ENCODE results near the gene EIF3K. TPM values are rescaled to one million over a fixed set of nuclear protein-coding genes. Genes with fewer than 3 reads are reported as not detected.
A peak's percentile ranks its signal among the peaks of the same experiment; 100 is the strongest.

EIF3K gene
- total RNA-seq, 4 donors from 2014 or later, result 211 to 441 (median 246) TPM

DNA sequence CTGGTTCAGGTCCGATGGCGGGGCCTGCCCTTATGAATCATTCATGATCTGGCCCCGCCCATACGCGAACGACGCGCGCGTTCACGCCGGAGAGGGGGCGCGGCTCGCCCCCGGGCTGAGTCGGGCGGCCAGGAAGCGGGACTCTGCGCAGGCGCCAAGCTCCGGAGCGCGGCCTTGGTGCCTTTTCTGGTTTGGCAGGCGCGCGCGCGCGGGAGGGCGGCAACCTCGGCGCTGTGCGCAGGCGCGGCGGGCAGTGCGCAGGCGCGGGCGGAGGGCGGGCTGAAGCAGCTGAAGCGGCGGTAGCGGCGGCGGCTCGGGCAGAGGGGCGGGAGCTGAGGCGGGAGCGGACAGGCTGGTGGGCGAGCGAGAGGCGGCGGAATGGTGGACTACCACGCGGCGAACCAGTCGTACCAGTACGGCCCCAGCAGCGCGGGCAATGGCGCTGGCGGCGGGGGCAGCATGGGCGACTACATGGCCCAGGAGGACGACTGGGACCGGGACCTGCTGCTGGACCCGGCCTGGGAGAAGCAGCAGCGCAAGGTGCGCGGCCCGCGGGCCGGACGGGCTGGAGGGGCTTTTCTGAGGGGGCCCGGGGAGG, 28.5 kb downstream of the EIF3K start, which contains the start of gene ACTN4:
TSS of gene ACTN4 (plus strand) at position 282 of the 598 bp plus-strand sequence. CDS start at position 379, 97 bp downstream.
- no peaks in the 10 kb centered on the region for H3K36me3 ChIP-seq
- DNase-seq, result peak; percentile 98 to 100
- H3K4me1 ChIP-seq, result peaks cover 9% of the 10 kb centered on the region in 2 donors
- no peaks in the 10 kb centered on the region for H3K27me3 ChIP-seq
- H3K9me3 ChIP-seq, result no peaks in the 10 kb centered on the region
- H3K4me3 ChIP-seq, result peak within 1 kb of the TSS; percentile 97 to 99
- H3K27ac ChIP-seq, result peak within 1 kb of the TSS; percentile 98
- TF ChIP-seq POLR2A (IDR thresholded peaks at IDR 0.05), result peak; percentile 100
- TF ChIP-seq, protein P1, sequence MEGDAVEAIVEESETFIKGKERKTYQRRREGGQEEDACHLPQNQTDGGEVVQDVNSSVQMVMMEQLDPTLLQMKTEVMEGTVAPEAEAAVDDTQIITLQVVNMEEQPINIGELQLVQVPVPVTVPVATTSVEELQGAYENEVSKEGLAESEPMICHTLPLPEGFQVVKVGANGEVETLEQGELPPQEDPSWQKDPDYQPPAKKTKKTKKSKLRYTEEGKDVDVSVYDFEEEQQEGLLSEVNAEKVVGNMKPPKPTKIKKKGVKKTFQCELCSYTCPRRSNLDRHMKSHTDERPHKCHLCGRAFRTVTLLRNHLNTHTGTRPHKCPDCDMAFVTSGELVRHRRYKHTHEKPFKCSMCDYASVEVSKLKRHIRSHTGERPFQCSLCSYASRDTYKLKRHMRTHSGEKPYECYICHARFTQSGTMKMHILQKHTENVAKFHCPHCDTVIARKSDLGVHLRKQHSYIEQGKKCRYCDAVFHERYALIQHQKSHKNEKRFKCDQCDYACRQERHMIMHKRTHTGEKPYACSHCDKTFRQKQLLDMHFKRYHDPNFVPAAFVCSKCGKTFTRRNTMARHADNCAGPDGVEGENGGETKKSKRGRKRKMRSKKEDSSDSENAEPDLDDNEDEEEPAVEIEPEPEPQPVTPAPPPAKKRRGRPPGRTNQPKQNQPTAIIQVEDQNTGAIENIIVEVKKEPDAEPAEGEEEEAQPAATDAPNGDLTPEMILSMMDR (IDR thresholded peaks at IDR 0.05), result peak in 2 of 4 experiments; percentile 4 to 30
- intact Hi-C loops (cut with DNase I; ENCODE audit: low total_unique reads), result no loop called here

DNA sequence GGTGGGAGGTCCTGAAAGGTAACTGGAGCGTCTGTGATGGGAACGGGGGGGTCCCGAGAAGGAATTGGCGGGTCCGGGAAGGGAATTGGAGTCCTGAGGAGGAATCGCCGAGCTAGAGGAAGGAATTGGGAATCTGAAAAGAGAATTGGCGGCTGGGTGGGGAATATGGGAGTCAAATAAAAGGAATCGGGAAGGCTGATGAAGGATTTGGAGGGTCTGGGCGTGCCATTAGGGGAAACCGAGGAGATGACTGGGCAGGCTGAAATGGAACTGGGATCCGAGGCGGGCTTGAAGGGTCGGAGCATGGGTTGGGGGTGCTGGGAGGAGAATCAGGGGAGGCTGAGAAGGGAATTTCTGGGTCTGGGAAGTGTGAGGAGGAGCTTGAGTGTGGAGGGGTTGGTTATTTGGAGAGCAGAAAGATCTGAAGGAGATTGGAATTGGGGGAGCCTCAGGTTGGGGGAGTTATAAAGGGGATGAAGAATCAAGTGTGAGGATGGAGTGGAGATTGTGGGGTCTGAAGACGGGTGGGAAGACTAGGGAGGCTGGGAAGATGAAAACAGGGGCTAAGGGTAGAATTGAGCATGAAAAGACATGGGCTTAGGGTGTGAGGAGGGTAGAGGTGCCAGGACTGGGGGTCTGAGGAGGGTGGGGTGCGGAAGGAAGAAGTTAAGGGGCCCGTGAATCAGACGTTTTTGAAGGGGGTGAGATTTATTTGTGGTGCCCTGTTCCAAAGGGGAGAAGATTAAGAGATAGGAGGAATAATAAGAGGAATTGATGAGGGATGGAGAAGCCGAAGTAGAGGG, 29.2 kb downstream of the EIF3K start:
- intact Hi-C loops (cut with DNase I; ENCODE audit: low total_unique reads), result no loop called here
- H3K9me3 ChIP-seq, result no peaks in the 10 kb centered on the region
- no peak for TF ChIP-seq POLR2A (IDR thresholded peaks at IDR 0.05)
- TF ChIP-seq, protein P1 (IDR thresholded peaks at IDR 0.05), result no peak
- no peaks in the 10 kb centered on the region for H3K27me3 ChIP-seq
- H3K36me3 ChIP-seq, result no peaks in the 10 kb centered on the region
- H3K4me1 ChIP-seq, result peaks cover 11% of the 10 kb centered on the region in 2 donors
- H3K4me3 ChIP-seq, result peak overlapping the region; percentile 97 to 99
- no peak for DNase-seq
- peak overlapping the region; percentile 98 for H3K27ac ChIP-seq

DNA sequence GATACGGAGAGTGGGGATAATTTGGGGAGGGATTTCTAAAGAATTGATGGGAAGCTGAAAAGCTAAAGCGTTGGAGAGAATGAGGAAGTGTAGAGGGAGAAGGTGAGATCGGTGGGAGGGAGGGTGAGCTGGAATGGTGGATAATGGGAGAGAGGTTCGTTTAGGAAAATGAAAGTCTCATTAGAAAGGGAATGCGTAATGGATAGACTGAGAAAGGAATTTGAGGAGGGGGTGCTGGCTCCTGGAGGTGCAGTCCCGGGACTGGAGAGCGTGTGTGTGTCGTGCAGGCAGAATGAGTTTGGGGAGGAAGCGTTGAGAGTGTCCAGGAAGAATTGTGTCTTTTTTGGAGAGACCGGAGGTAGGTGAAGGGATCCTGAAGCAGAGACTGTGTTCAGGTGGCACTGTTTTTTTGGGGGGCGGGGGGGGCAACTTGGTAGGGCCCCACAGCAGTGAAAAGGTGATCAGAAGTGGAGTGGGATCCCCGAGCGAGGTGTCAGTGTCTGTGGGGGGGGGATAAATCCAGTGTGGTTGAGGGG, 29.8 kb downstream of the EIF3K start:
- peaks cover 11 to 13% of the 10 kb centered on the region in 2 donors for H3K4me1 ChIP-seq
- intact Hi-C loops (cut with DNase I; ENCODE audit: low total_unique reads), result no loop called here
- H3K36me3 ChIP-seq, result no peaks in the 10 kb centered on the region
- no peaks in the 10 kb centered on the region for H3K9me3 ChIP-seq
- H3K4me3 ChIP-seq, result peak overlapping the region; percentile 97 to 99
- H3K27ac ChIP-seq, result peak overlapping the region; percentile 98
- DNase-seq, result no peak
- no peaks in the 10 kb centered on the region for H3K27me3 ChIP-seq
- TF ChIP-seq, protein P1 (IDR thresholded peaks at IDR 0.05), result no peak
- TF ChIP-seq POLR2A (IDR thresholded peaks at IDR 0.05), result no peak

DNA sequence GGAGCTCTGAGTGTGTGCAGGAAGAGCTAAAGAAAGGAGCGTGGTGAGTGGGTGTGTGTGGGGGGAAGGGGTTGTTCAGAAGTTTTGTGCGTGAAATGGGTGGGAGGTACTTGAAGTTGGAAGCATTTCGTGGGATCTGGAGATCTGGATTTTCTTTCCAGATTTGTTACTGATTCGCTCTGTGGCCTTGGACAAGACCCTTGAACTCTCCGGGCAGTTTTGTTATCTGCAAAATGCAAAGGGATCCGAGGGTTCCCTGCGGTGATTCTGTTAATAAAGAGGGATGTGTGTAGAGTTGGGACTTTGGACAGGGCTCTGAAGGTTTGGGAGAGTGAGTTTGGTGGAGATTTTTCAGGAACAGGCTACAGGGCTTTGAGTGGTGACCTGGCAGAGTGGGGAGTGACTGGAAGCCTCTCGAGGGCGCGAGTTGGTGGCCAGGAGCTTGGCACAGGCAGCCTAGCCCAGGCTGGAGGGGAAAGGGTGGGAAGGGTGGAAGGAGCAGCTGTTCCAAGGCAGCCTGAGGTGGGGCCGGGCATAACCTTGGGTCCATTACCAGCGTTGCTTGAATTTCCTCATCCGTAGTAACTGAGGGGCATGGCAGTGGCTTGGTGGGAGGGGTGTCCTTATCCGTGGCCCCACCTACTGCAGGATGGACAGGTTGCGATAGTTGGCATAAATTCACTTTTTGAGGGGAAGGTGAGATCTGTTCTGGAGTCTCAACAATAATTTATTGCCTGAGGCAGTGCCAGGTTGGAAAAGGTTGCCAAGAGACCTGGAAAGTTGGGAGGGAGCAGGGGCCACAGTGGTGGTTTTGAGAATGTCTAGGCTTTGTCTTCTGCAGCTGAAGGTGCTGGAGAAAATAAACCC, 30.6 kb downstream of the EIF3K start:
- no peaks in the 10 kb centered on the region for H3K36me3 ChIP-seq
- DNase-seq, result peak; percentile 60 to 72
- TF ChIP-seq POLR2A (IDR thresholded peaks at IDR 0.05), result peak; percentile 38 to 60
- TF ChIP-seq, protein P1 (IDR thresholded peaks at IDR 0.05), result no peak
- peak overlapping the region; percentile 97 to 99 for H3K4me3 ChIP-seq
- intact Hi-C loops (cut with DNase I; ENCODE audit: low total_unique reads), result loop anchor here (5.0 kb wide), 1 partner anchor 43 kb away; no protein-coding TSS in a partner anchor
- H3K27me3 ChIP-seq, result no peaks in the 10 kb centered on the region
- H3K9me3 ChIP-seq, result no peaks in the 10 kb centered on the region
- peak overlapping the region; percentile 98 for H3K27ac ChIP-seq
- peaks cover 11 to 18% of the 10 kb centered on the region in 2 donors for H3K4me1 ChIP-seq
